Keratinocyte (primary cell): ENCODE results near the gene LIN52.

ENCODE experiments used
- EZH2 ChIP-seq: IDR thresholded peaks from one replicate; pipeline ENCODE4 v1.6.1; 2012; ENCODE audit warnings: inconsistent platforms, mild to moderate bottlenecking, low read length, moderate library complexity
- TF ChIP-seq, protein P1 (sequence below), 3 experiments: IDR thresholded peaks in 1 of 3; conservative IDR thresholded peaks in 1 of 3; optimal IDR thresholded peaks in 1 of 3; 2 replicates in 2 of 3; 3 replicates in 1 of 3; pipeline versions ENCODE3 to v1.5.1; 2011; ENCODE audit warnings: low read length in 3 of 3, mild to moderate bottlenecking in 3 of 3, moderate library complexity in 2 of 3, control low read depth in 1 of 3, inconsistent platforms in 1 of 3; ENCODE audit not compliant: insufficient read depth in 2 of 3; ENCODE audit errors: extremely low read depth in 1 of 3

DNA sequence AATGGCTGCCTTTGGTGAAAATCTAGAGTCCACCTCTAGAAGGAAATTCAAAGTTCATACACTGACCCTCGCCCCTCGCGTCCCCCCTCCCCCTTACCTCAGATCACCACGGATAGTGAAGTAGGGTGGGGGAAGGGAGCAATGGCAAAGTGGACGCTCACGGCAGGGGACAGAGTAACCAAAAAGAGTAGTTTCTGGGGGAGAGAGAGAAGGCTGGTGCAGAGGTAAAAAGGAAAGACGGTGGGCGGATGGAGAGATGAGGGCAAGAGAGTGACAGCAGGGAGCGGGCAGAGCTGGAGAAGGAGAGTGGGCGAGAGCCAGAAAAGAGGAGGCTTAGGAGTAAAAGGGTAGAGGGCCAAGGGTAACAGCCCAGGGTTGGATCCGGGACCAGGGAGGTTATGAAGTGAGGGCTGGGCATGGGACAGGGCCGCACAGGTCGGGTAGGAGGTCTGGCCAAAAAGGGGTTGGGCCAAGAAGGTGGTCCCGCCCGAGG lies 926 bp upstream of the LIN52 start:
- TF ChIP-seq, protein P1, sequence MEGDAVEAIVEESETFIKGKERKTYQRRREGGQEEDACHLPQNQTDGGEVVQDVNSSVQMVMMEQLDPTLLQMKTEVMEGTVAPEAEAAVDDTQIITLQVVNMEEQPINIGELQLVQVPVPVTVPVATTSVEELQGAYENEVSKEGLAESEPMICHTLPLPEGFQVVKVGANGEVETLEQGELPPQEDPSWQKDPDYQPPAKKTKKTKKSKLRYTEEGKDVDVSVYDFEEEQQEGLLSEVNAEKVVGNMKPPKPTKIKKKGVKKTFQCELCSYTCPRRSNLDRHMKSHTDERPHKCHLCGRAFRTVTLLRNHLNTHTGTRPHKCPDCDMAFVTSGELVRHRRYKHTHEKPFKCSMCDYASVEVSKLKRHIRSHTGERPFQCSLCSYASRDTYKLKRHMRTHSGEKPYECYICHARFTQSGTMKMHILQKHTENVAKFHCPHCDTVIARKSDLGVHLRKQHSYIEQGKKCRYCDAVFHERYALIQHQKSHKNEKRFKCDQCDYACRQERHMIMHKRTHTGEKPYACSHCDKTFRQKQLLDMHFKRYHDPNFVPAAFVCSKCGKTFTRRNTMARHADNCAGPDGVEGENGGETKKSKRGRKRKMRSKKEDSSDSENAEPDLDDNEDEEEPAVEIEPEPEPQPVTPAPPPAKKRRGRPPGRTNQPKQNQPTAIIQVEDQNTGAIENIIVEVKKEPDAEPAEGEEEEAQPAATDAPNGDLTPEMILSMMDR (optimal IDR thresholded peaks at IDR 0.05 in 1 of 3, IDR thresholded peaks at IDR 0.05 in 1 of 3, conservative IDR thresholded peaks at IDR 0.05 in 1 of 3; ENCODE audit: extremely low read depth in 1 of 3, insufficient read depth in 2 of 3, low read length in 3 of 3), result no peak
- TF ChIP-seq EZH2, result no peak
